22Rv1 (cell line): ENCODE results near the gene NPB.

Source experiments
- ZFX ChIP-seq: fragments of 450-650 bp; IDR thresholded peaks from 2 replicates; pipeline ENCODE4 v1.6.1; 2017; ENCODE audit warnings: antibody characterized with exemption, borderline replicate concordance
- TF ChIP-seq, protein P1 (sequence below): fragments of 450-650 bp; IDR thresholded peaks from 2 replicates; pipeline ENCODE4 v1.5.1; 2017; ENCODE audit warnings: mild to moderate bottlenecking

DNA sequence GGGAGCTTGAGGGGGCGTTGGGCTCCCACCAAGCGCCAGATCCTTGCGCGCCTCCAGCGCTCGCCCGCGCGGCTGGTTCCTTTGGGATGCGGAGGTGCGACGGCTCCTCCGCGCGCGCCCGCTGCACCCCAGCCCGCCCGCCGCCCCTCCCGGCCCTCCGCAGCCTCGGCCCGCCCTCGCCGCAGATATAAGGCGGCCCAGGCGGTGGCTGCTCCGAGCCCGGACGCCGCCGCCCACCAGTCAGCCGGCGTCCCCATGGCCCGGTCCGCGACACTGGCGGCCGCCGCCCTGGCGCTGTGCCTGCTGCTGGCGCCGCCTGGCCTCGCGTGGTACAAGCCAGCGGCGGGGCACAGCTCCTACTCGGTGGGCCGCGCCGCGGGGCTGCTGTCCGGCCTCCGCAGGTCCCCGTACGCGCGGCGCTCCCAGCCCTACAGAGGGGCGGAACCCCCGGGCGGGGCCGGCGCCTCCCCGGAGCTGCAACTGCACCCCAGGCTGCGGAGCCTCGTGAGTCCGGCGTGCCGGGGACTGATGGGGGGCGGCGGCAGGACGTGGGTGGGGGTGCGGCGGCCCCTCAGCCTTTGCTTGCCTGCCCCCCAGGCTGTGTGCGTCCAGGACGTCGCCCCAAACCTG is at the start of gene NPB:
- TF ChIP-seq, protein P1, sequence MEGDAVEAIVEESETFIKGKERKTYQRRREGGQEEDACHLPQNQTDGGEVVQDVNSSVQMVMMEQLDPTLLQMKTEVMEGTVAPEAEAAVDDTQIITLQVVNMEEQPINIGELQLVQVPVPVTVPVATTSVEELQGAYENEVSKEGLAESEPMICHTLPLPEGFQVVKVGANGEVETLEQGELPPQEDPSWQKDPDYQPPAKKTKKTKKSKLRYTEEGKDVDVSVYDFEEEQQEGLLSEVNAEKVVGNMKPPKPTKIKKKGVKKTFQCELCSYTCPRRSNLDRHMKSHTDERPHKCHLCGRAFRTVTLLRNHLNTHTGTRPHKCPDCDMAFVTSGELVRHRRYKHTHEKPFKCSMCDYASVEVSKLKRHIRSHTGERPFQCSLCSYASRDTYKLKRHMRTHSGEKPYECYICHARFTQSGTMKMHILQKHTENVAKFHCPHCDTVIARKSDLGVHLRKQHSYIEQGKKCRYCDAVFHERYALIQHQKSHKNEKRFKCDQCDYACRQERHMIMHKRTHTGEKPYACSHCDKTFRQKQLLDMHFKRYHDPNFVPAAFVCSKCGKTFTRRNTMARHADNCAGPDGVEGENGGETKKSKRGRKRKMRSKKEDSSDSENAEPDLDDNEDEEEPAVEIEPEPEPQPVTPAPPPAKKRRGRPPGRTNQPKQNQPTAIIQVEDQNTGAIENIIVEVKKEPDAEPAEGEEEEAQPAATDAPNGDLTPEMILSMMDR, result no peak
- TF ChIP-seq ZFX, result no peak
